SK-N-SH treated with all-trans-retinoic acid at 6 μM for 48 hours (cell line): Measurements from ENCODE around the gene BUB1B.

Source experiments
- ATAC-seq: fragments of 200-7000 bp; cut with Tn5 transposase; 3 replicates; pipeline ENCODE4 v1.9.1; 2020; ENCODE audit warnings: mild to moderate bottlenecking, moderate library complexity
- ARNTL ChIP-seq: fragments of 450-650 bp; formaldehyde crosslinking; IDR thresholded peaks from 2 replicates; pipeline ENCODE4 v1.5.0; 2020; ENCODE audit warnings: low read depth, mild to moderate bottlenecking, moderate library complexity, borderline replicate concordance
- BACH2 ChIP-seq: fragments of 250-450 bp; sonication (Bioruptor Pico); IDR thresholded peaks from 2 replicates; pipeline ENCODE4 v1.9.0; 2021; ENCODE audit warnings: mild to moderate bottlenecking, borderline replicate concordance
- CSDC2 ChIP-seq: fragments of 250-450 bp; sonication (Bioruptor Pico); IDR thresholded peaks from 2 replicates; pipeline ENCODE4 v1.5.0; 2020; ENCODE audit warnings: mild to moderate bottlenecking, moderate library complexity
- ESRRG ChIP-seq: fragments of 250-450 bp; sonication (Bioruptor Pico); IDR thresholded peaks from 2 replicates; pipeline ENCODE4 v1.6.1; 2021; ENCODE audit warnings: mild to moderate bottlenecking
- ISL1 ChIP-seq: fragments of 250-450 bp; sonication (Bioruptor Pico); IDR thresholded peaks from 2 replicates; pipeline ENCODE4 v2.1.2; 2022; ENCODE audit warnings: mild to moderate bottlenecking, moderate library complexity
- OSR1 ChIP-seq: fragments of 250-450 bp; sonication (Bioruptor Pico); IDR thresholded peaks from 2 replicates; pipeline ENCODE4 v1.8.0; 2022; ENCODE audit warnings: moderate library complexity, mild to moderate bottlenecking, inconsistent platforms
- PPARA ChIP-seq: fragments of 250-450 bp; sonication (Bioruptor Pico); IDR thresholded peaks from 2 replicates; pipeline ENCODE4 v1.5.0; 2020; ENCODE audit warnings: mild to moderate bottlenecking, borderline replicate concordance
- RARB ChIP-seq: fragments of 250-450 bp; sonication (Bioruptor Pico); IDR thresholded peaks from 2 replicates; pipeline ENCODE4 v1.8.0; 2021; ENCODE audit warnings: mild to moderate bottlenecking, moderate library complexity
- SNAI2 ChIP-seq: fragments of 250-450 bp; sonication (Bioruptor Pico); IDR thresholded peaks from 2 replicates; pipeline ENCODE4 v1.5.0; 2020; ENCODE audit warnings: mild to moderate bottlenecking, moderate library complexity
- TSHZ2 ChIP-seq: fragments of 250-450 bp; sonication (Bioruptor Pico); IDR thresholded peaks from 2 replicates; pipeline ENCODE4 v1.5.0; 2020; ENCODE audit warnings: mild to moderate bottlenecking, moderate library complexity
- ZC3H10 ChIP-seq: fragments of 250-450 bp; sonication (Bioruptor Pico); IDR thresholded peaks from 2 replicates; pipeline ENCODE4 v1.5.1; 2021; ENCODE audit warnings: mild to moderate bottlenecking, moderate library complexity
- ZFP3 ChIP-seq: fragments of 250-450 bp; sonication (Bioruptor Pico); IDR thresholded peaks from 2 replicates; pipeline ENCODE4 v1.5.0; 2020; ENCODE audit warnings: mild to moderate bottlenecking, moderate library complexity
- ZFP30 ChIP-seq: fragments of 450-650 bp; formaldehyde crosslinking; IDR thresholded peaks from 2 replicates; pipeline ENCODE4 v1.5.0; 2022; ENCODE audit warnings: mild to moderate bottlenecking, moderate library complexity
- ZNF565 ChIP-seq: fragments of 450-650 bp; formaldehyde crosslinking; conservative IDR thresholded peaks from 2 replicates; pipeline ENCODE4 v1.5.0; 2020; ENCODE audit warnings: low read depth, mild to moderate bottlenecking, moderate library complexity
- ZNF8 ChIP-seq: fragments of 450-650 bp; formaldehyde crosslinking; IDR thresholded peaks from 2 replicates; pipeline ENCODE4 v1.5.0; 2020; ENCODE audit warnings: mild to moderate bottlenecking, moderate library complexity
- TF ChIP-seq, protein P1 (sequence below): fragments of 250-450 bp; sonication (Bioruptor Pico); IDR thresholded peaks from 2 replicates; pipeline ENCODE4 v1.5.1; 2021; ENCODE audit warnings: mild to moderate bottlenecking, moderate library complexity
- TF ChIP-seq, protein P2 (sequence below): fragments of 250-450 bp; sonication (Bioruptor Pico); IDR thresholded peaks from 2 replicates; pipeline ENCODE4 v1.8.0; 2021; ENCODE audit warnings: low read depth, mild to moderate bottlenecking, moderate library complexity, borderline replicate concordance

Gene BUB1B

GRCh38 chr15:40157778-40158447 is 3.0 kb upstream of the BUB1B start:
- TF ChIP-seq PPARA (CRISPR knock-in tag) (no peak), ZNF8 (no peak), ARNTL (CRISPR knock-in tag) (no peak), ZNF565 (CRISPR knock-in tag) (no peak), ISL1 (CRISPR knock-in tag) (no peak), ZC3H10 (no peak), SNAI2 (CRISPR knock-in tag) (no peak), ZFP30 (CRISPR knock-in tag) (no peak), OSR1 (no peak)
- TF ChIP-seq, protein P1, sequence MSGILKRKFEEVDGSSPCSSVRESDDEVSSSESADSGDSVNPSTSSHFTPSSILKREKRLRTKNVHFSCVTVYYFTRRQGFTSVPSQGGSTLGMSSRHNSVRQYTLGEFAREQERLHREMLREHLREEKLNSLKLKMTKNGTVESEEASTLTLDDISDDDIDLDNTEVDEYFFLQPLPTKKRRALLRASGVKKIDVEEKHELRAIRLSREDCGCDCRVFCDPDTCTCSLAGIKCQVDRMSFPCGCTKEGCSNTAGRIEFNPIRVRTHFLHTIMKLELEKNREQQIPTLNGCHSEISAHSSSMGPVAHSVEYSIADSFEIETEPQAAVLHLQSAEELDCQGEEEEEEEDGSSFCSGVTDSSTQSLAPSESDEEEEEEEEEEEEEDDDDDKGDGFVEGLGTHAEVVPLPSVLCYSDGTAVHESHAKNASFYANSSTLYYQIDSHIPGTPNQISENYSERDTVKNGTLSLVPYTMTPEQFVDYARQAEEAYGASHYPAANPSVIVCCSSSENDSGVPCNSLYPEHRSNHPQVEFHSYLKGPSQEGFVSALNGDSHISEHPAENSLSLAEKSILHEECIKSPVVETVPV (CRISPR knock-in tag), result no peak
- no peak for ATAC-seq

DNA sequence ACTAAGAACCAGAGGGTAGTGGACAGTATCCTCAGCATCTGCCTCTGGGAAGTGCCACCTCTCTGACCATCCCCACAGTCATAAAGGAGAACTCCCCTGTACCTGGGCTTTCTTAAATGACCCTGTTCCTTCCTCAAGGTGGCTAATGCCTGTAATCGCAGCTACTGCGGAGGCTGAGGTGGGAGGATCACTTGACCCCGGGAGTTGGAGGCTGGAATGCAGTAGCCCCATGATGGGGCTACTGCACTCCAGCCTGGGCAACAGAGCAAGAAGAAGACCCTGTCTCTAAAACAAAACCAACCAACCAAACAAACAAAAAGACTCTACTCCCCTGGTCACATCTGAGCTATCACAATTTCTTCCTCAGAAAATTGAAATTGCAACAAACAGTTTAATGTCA is 848 bp upstream of the BUB1B start:
- no peak for TF ChIP-seq PPARA (CRISPR knock-in tag)
- no peak for TF ChIP-seq RARB
- TF ChIP-seq ZFP3 (CRISPR knock-in tag), result no peak
- no peak for TF ChIP-seq ZFP30 (CRISPR knock-in tag)
- no peak for TF ChIP-seq ISL1 (CRISPR knock-in tag)
- TF ChIP-seq ZC3H10, result no peak
- TF ChIP-seq, protein P1 (CRISPR knock-in tag), result no peak
- TF ChIP-seq, protein P2, sequence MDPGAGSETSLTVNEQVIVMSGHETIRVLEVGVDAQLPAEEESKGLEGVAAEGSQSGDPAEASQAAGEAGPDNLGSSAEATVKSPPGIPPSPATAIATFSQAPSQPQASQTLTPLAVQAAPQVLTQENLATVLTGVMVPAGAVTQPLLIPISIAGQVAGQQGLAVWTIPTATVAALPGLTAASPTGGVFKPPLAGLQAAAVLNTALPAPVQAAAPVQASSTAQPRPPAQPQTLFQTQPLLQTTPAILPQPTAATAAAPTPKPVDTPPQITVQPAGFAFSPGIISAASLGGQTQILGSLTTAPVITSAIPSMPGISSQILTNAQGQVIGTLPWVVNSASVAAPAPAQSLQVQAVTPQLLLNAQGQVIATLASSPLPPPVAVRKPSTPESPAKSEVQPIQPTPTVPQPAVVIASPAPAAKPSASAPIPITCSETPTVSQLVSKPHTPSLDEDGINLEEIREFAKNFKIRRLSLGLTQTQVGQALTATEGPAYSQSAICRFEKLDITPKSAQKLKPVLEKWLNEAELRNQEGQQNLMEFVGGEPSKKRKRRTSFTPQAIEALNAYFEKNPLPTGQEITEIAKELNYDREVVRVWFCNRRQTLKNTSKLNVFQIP (CRISPR knock-in tag), result no peak
- no peak for TF ChIP-seq TSHZ2 (CRISPR knock-in tag)
- TF ChIP-seq OSR1, result no peak
- no peak for TF ChIP-seq CSDC2 (CRISPR knock-in tag)
- no peak for TF ChIP-seq ZNF565 (CRISPR knock-in tag)
- no peak for ATAC-seq

GRCh38 chr15:40161693-40162391 is 973 bp downstream of the BUB1B start:
- no peak for TF ChIP-seq ZNF8
- TF ChIP-seq SNAI2 (CRISPR knock-in tag), result no peak
- TF ChIP-seq OSR1, result no peak
- no peak for TF ChIP-seq ESRRG (CRISPR knock-in tag)
- TF ChIP-seq RARB, result no peak
- TF ChIP-seq BACH2 (CRISPR knock-in tag), result no peak
- TF ChIP-seq, protein P2 (CRISPR knock-in tag), result no peak
- TF ChIP-seq ZFP3 (CRISPR knock-in tag), result no peak
- TF ChIP-seq ISL1 (CRISPR knock-in tag), result no peak
- ATAC-seq, result peak; percentile 14; the same call in 2 of the 3 replicates
